ENCODE data around the gene FNDC3A. TPM values are rescaled to one million over a fixed set of nuclear protein-coding genes. Genes with fewer than 3 reads are reported as not detected.

Gene FNDC3A
- total and polyA plus RNA-seq, 9 of the 15 experiments (the other 6 are each of a cell fraction or from before 2014, with no cell fraction given): 4.1 to 22.0 (median 13.5) TPM

DNA sequence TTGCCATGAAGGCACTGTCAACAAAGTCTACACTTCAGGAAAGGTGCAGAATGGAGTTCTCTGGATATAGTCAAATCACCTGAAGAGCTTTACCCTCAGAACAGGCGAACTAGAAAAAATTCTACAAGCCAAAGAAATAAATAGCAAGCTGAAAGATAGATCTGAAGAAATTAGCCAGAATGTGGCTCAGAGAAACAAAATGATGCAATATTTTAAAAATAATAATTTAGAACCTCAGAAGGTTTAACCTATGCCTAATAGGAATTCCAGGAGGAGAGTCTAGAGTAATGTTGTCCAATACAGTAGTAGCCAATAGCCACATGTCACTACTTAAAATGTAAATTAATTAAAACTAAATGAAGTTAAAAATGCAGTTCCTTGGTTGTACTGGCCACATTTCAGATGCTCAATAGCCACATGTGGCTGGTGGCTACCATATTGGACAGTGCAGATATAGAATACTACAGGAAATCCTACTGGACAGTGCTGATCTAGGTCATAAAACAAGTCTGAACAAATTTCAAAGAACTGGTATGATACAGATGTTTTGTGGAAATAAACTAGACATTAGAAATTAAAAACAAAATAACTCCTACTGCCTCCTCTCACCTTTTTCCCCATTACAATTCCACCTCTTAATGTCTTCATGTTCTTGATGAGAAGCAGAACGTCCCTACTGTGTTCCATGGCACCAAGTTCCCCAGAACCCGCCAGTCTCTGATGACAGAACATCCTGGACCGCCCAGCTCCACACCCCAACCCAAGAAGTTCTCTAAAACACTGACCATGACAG, 271.3 kb downstream of the FNDC3A start (continued):
- peak; percentile 43; the same call in 1 of the 2 replicates for TF ChIP-seq MYC (IDR thresholded peaks at IDR 0.05; ENCODE audit: low read depth, low read length)
- no peak for TF ChIP-seq MYC (CRISPR knock-in tag; IDR thresholded peaks at IDR 0.05; ENCODE audit: borderline replicate concordance, low read depth)
- no peak for TF ChIP-seq RBBP5 (IDR thresholded peaks at IDR 0.05; ENCODE audit: borderline replicate concordance, insufficient read depth, low read length, poor library complexity, severe bottlenecking)
- no peak for TF ChIP-seq BCOR (IDR thresholded peaks at IDR 0.05)
- no peak for TF ChIP-seq CLOCK (CRISPR knock-in tag; IDR thresholded peaks at IDR 0.05; ENCODE audit: borderline replicate concordance)
- TF ChIP-seq, protein P1, sequence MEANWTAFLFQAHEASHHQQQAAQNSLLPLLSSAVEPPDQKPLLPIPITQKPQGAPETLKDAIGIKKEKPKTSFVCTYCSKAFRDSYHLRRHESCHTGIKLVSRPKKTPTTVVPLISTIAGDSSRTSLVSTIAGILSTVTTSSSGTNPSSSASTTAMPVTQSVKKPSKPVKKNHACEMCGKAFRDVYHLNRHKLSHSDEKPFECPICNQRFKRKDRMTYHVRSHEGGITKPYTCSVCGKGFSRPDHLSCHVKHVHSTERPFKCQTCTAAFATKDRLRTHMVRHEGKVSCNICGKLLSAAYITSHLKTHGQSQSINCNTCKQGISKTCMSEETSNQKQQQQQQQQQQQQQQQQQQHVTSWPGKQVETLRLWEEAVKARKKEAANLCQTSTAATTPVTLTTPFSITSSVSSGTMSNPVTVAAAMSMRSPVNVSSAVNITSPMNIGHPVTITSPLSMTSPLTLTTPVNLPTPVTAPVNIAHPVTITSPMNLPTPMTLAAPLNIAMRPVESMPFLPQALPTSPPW (CRISPR knock-in tag; IDR thresholded peaks at IDR 0.05): no peak
- TF ChIP-seq ZNF224 (CRISPR knock-in tag; IDR thresholded peaks at IDR 0.05): no peak
- TF ChIP-seq, protein P2, sequence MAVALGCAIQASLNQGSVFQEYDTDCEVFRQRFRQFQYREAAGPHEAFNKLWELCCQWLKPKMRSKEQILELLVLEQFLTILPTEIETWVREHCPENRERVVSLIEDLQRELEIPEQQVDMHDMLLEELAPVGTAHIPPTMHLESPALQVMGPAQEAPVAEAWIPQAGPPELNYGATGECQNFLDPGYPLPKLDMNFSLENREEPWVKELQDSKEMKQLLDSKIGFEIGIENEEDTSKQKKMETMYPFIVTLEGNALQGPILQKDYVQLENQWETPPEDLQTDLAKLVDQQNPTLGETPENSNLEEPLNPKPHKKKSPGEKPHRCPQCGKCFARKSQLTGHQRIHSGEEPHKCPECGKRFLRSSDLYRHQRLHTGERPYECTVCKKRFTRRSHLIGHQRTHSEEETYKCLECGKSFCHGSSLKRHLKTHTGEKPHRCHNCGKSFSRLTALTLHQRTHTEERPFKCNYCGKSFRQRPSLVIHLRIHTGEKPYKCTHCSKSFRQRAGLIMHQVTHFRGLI (CRISPR knock-in tag; IDR thresholded peaks at IDR 0.05): no peak
- no peak for TF ChIP-seq SNAPC5 (CRISPR knock-in tag; IDR thresholded peaks at IDR 0.05)
- no peak for TF ChIP-seq ETS2 (tag; IDR thresholded peaks at IDR 0.05; ENCODE audit: borderline replicate concordance, poor library complexity, severe bottlenecking)
- no peak for TF ChIP-seq IFI16 (CRISPR knock-in tag; IDR thresholded peaks at IDR 0.05)
- TF ChIP-seq, protein P3, sequence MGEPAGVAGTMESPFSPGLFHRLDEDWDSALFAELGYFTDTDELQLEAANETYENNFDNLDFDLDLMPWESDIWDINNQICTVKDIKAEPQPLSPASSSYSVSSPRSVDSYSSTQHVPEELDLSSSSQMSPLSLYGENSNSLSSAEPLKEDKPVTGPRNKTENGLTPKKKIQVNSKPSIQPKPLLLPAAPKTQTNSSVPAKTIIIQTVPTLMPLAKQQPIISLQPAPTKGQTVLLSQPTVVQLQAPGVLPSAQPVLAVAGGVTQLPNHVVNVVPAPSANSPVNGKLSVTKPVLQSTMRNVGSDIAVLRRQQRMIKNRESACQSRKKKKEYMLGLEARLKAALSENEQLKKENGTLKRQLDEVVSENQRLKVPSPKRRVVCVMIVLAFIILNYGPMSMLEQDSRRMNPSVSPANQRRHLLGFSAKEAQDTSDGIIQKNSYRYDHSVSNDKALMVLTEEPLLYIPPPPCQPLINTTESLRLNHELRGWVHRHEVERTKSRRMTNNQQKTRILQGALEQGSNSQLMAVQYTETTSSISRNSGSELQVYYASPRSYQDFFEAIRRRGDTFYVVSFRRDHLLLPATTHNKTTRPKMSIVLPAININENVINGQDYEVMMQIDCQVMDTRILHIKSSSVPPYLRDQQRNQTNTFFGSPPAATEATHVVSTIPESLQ (CRISPR knock-in tag; IDR thresholded peaks at IDR 0.05): 0 out of 2 replicates have a peak, but pooled peaks have one; percentile 47
